ENCODE data around the gene TBCK.

GRCh38 chr4:106049490-106049889 is 266.5 kb downstream of the TBCK start:
- TF ChIP-seq CTCF (IDR thresholded peaks at IDR 0.05) (no peak), POLR2A (IDR thresholded peaks at IDR 0.05) (no peak)
